Caco-2 (cell line): ENCODE measurements around the gene FRAS1. TPM values are rescaled to one million over a fixed set of nuclear protein-coding genes. Genes with fewer than 3 reads are reported as not detected.

Experiments
- BruUV-seq: library from RNA; stranded (reverse); fragments of 400-500 nt; replicated peaks from 2 replicates; lab custom pipeline; 2021; lab: Mats Ljungman, UMichigan
- CTCF ChIA-PET: fragments of 300-600 bp; sonication (Branson Sonifier 250); formaldehyde crosslinking; loops from one replicate; lab custom pipeline; 2022; ENCODE audit warnings: antibody characterized with exemption; lab: Charles Lee
- POLR2A ChIA-PET: fragments of 300-600 bp; sonication (Branson Sonifier 250); formaldehyde crosslinking; loops from one replicate; lab custom pipeline; 2022; ENCODE audit warnings: antibody characterized with exemption; lab: Charles Lee
- DNase-seq, 2 experiments: peaks; one replicate each; pipeline versions ENCODE4 v3.0.0 to v3.0.0-alpha.2; 2020 to 2022
- H3K27me3 ChIP-seq: replicated peaks from 2 replicates; pipeline ENCODE4 v1.6.0; 2011; ENCODE audit warnings: low read length; ENCODE audit not compliant: control insufficient read depth, insufficient read depth
- H3K36me3 ChIP-seq: 2 replicates; pipeline ENCODE4 v1.5.1; 2011; ENCODE audit warnings: low read length; ENCODE audit not compliant: control insufficient read depth, insufficient read depth
- H3K4me1 ChIP-seq: fragments of 250-450 bp; sonication (Bioruptor Pico); 2 replicates; pipeline ENCODE4 v1.5.1; 2020; ENCODE audit warnings: mild to moderate bottlenecking
- H3K4me3 ChIP-seq: 2 replicates; pipeline ENCODE4 v1.5.1; 2011; ENCODE audit warnings: low read depth, mild to moderate bottlenecking, control low read depth, low read length
- H3K9me3 ChIP-seq: fragments of 250-450 bp; sonication (Bioruptor Pico); 2 replicates; pipeline ENCODE4 v1.5.1; 2020; ENCODE audit warnings: mild to moderate bottlenecking, moderate library complexity
- H3K27ac Mint-ChIP-seq: one replicate; pipeline ENCODE4 v1.8.0; 2022; ENCODE audit warnings: mixed read lengths; ENCODE audit not compliant: unreplicated experiment
- H3K27me3 Mint-ChIP-seq: one replicate; pipeline ENCODE4 v1.8.0; 2022; ENCODE audit warnings: mixed read lengths; ENCODE audit not compliant: insufficient read depth, unreplicated experiment
- H3K36me3 Mint-ChIP-seq: one replicate; pipeline ENCODE4 v1.8.0; 2022; ENCODE audit warnings: mild to moderate bottlenecking, mixed read lengths; ENCODE audit not compliant: insufficient read depth, unreplicated experiment
- H3K4me1 Mint-ChIP-seq: one replicate; pipeline ENCODE4 v1.8.0; 2022; ENCODE audit warnings: low read depth, mixed read lengths; ENCODE audit not compliant: unreplicated experiment
- H3K4me3 Mint-ChIP-seq: one replicate; pipeline ENCODE4 v1.8.0; 2022; ENCODE audit warnings: mild to moderate bottlenecking, moderate library complexity, mixed read lengths; ENCODE audit not compliant: unreplicated experiment
- H3K9me3 Mint-ChIP-seq: one replicate; pipeline ENCODE4 v1.8.0; 2022; ENCODE audit warnings: mixed read lengths; ENCODE audit not compliant: unreplicated experiment
- intact Hi-C: fragments of 100-400 bp; cut with micrococcal nuclease; formaldehyde crosslinking; loops from one replicate; pipeline ENCODE4 v1.10.0; 2022; ENCODE audit not compliant: unreplicated experiment
- total RNA-seq: library from RNA; stranded (reverse); gene quantifications from 2 replicates; pipeline ENCODE4 v1.2.3, GENCODE V29; 2022
- TF ChIP-seq, protein P1 (sequence below), 2 experiments: fragments of 200-600 bp in 1 of 2; IDR thresholded peaks; 1 replicate in 1 of 2; 2 replicates in 1 of 2; pipeline versions ENCODE4 v1.5.1 to v1.8.0; 2011 to 2022; ENCODE audit warnings: antibody characterized with exemption in 1 of 2, control low read depth in 1 of 2, inconsistent platforms in 1 of 2, low read depth in 1 of 2, low read length in 1 of 2, mild to moderate bottlenecking in 1 of 2, moderate library complexity in 1 of 2; ENCODE audit not compliant: insufficient read depth in 1 of 2, severe bottlenecking in 1 of 2, unreplicated experiment in 1 of 2

FRAS1 gene
- total RNA-seq, 1 experiment from 2014 or later: 40.8 TPM

DNA sequence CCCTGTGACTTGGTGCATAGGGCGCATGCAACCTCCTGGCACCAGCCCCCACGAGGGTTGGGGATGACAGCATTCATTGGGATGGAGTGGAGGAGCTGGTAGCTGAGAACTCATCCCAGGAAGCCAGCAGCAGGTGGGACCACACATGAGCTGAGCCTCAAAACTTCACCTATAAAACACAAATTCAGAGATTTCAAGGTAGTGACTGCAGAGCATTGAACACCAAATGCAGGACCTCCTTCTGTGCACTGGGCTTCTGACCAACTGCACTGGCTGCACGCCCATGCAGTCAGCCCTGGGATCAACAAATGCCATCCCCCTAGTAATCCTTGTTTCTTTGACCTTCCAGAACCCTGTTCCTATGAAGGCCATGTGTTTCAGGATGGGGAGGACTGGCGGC is 197.8 kb downstream of the FRAS1 start:
- Mint-ChIP-seq H3K36me3 (peaks cover 29% of the 10 kb centered on the region), H3K9me3 (peaks cover 32% of the 10 kb centered on the region), H3K4me3 (no peak overlapping the region), H3K27me3 (no peaks in the 10 kb centered on the region), H3K27ac (no peak overlapping the region), H3K4me1 (no peaks in the 10 kb centered on the region)
- ChIA-PET CTCF (no interaction called here), POLR2A (no interaction called here)
- DNase-seq: no peak
- Histone ChIP-seq H3K9me3 (no peaks in the 10 kb centered on the region), H3K27me3 (no peaks in the 10 kb centered on the region), H3K36me3 (no peaks in the 10 kb centered on the region), H3K4me3 (no peak overlapping the region), H3K4me1 (no peaks in the 10 kb centered on the region)
- no TSS peak for BruUV-seq
- intact Hi-C loops: no loop called here
- TF ChIP-seq, protein P1, sequence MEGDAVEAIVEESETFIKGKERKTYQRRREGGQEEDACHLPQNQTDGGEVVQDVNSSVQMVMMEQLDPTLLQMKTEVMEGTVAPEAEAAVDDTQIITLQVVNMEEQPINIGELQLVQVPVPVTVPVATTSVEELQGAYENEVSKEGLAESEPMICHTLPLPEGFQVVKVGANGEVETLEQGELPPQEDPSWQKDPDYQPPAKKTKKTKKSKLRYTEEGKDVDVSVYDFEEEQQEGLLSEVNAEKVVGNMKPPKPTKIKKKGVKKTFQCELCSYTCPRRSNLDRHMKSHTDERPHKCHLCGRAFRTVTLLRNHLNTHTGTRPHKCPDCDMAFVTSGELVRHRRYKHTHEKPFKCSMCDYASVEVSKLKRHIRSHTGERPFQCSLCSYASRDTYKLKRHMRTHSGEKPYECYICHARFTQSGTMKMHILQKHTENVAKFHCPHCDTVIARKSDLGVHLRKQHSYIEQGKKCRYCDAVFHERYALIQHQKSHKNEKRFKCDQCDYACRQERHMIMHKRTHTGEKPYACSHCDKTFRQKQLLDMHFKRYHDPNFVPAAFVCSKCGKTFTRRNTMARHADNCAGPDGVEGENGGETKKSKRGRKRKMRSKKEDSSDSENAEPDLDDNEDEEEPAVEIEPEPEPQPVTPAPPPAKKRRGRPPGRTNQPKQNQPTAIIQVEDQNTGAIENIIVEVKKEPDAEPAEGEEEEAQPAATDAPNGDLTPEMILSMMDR (IDR thresholded peaks at IDR 0.05; ENCODE audit: insufficient read depth in 1 of 2, low read depth in 1 of 2, low read length in 1 of 2, severe bottlenecking in 1 of 2, unreplicated experiment in 1 of 2): no peak

DNA sequence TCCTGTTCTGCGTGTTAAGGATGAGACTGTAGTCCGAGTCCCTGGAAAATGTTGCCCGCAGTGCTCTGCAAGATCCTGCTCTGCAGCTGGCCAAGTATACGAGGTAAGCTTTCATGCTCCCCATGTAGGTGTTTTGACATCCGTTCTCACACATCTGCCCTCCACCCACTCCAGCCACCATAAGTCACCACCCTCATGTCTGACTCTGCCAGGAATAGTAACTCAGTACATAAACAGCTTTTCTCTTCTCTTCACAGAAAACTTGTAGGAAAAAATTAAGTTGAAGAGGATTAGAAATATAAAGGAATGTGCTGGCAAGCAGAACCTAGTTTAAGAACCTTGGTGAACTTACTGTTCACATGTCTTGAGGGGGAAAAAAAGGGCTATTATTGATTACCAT is 207.9 kb downstream of the FRAS1 start:
- no peak overlapping the region for H3K4me3 Mint-ChIP-seq
- no peaks in the 10 kb centered on the region; the same call in 1 of the 2 replicates for H3K36me3 ChIP-seq
- no peaks in the 10 kb centered on the region for H3K27me3 ChIP-seq
- no peak for DNase-seq
- TF ChIP-seq, protein P1 (IDR thresholded peaks at IDR 0.05; ENCODE audit: insufficient read depth in 1 of 2, low read depth in 1 of 2, low read length in 1 of 2, severe bottlenecking in 1 of 2, unreplicated experiment in 1 of 2): no peak
- H3K4me3 ChIP-seq: no peak overlapping the region
- ChIA-PET CTCF (no interaction called here), POLR2A (no interaction called here)
- no peaks in the 10 kb centered on the region for H3K27me3 Mint-ChIP-seq
- peaks cover 12% of the 10 kb centered on the region for H3K9me3 Mint-ChIP-seq
- H3K9me3 ChIP-seq: no peaks in the 10 kb centered on the region
- intact Hi-C loops: no loop called here
- H3K4me1 ChIP-seq: no peaks in the 10 kb centered on the region
- H3K36me3 Mint-ChIP-seq: peaks cover 25% of the 10 kb centered on the region
- no peaks in the 10 kb centered on the region for H3K4me1 Mint-ChIP-seq
- BruUV-seq: no TSS peak
- H3K27ac Mint-ChIP-seq: no peak overlapping the region

DNA sequence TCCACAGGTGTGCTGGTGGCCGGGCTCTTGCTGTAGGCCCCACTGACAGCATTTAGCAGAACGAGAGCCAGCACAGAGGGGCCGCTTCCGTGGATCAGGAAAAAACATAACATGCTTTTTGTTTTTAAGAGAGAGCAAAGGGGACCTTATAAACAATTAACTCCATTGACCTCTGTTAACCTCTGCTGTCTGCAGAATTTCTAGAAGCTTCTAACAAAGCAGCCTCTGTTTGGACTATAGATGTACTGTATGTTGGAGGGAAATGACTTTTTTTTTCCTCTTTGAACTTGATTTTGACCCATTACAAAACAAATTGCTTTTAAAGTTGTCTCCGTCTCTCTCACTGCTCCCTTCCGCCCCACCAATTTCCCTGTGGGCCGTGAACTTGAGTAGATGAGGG is 210.7 kb downstream of the FRAS1 start:
- H3K27ac Mint-ChIP-seq: no peak overlapping the region
- H3K4me1 Mint-ChIP-seq: no peaks in the 10 kb centered on the region

More for the DNA sequence above, 210.7 kb downstream of the FRAS1 start:
- H3K4me1 ChIP-seq: no peaks in the 10 kb centered on the region
- H3K9me3 Mint-ChIP-seq: peaks cover 12% of the 10 kb centered on the region
- peaks cover 25% of the 10 kb centered on the region for H3K36me3 Mint-ChIP-seq
- intact Hi-C loops: no loop called here
- H3K9me3 ChIP-seq: no peaks in the 10 kb centered on the region
- no peak for DNase-seq
- H3K4me3 ChIP-seq: no peak overlapping the region
- CTCF ChIA-PET: no interaction called here
- TF ChIP-seq, protein P1 (IDR thresholded peaks at IDR 0.05; ENCODE audit: insufficient read depth in 1 of 2, low read depth in 1 of 2, low read length in 1 of 2, severe bottlenecking in 1 of 2, unreplicated experiment in 1 of 2): no peak
- no peaks in the 10 kb centered on the region; the same call in 1 of the 2 replicates for H3K36me3 ChIP-seq
- POLR2A ChIA-PET: no interaction called here
- no TSS peak for BruUV-seq
- H3K4me3 Mint-ChIP-seq: no peak overlapping the region
- H3K27me3 ChIP-seq: no peaks in the 10 kb centered on the region
- H3K27me3 Mint-ChIP-seq: no peaks in the 10 kb centered on the region
